ENCODE data around the gene ASB13.
A peak's percentile ranks its signal among the peaks of the same experiment; 100 is the strongest.
"Not testable (repeated sequence)": the region's sequence is repeated elsewhere in the genome, so short reads cannot be mapped to it uniquely, and the experiment has no call there.

ASB13 gene

DNA sequence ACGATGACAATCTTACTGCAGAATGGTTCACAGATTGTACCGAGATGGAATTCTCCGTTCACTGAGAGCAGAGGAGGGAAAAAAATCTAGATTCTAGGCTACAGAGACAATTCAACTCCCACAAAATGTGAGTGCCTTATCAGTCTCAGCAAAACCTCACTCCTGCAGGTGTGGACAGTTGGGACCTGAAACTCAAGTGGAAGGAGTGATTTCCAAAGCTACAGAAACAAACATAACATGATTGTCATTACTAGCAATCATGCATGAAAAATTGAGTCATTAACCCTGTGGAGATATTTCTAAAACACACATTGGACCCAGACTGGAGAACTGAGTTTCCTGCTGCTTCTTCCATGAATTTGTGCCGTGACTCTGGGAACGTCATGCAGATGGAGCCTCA lies 71.3 kb downstream of the ASB13 start:
- no peak for DNase-seq (ENCODE audit: low read depth)
- TF ChIP-seq, protein P1, sequence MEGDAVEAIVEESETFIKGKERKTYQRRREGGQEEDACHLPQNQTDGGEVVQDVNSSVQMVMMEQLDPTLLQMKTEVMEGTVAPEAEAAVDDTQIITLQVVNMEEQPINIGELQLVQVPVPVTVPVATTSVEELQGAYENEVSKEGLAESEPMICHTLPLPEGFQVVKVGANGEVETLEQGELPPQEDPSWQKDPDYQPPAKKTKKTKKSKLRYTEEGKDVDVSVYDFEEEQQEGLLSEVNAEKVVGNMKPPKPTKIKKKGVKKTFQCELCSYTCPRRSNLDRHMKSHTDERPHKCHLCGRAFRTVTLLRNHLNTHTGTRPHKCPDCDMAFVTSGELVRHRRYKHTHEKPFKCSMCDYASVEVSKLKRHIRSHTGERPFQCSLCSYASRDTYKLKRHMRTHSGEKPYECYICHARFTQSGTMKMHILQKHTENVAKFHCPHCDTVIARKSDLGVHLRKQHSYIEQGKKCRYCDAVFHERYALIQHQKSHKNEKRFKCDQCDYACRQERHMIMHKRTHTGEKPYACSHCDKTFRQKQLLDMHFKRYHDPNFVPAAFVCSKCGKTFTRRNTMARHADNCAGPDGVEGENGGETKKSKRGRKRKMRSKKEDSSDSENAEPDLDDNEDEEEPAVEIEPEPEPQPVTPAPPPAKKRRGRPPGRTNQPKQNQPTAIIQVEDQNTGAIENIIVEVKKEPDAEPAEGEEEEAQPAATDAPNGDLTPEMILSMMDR (conservative IDR thresholded peaks at IDR 0.05; ENCODE audit: low read depth, low read length), result no peak
- no peak overlapping the region for H3K4me3 ChIP-seq (ENCODE audit: low read length)

DNA sequence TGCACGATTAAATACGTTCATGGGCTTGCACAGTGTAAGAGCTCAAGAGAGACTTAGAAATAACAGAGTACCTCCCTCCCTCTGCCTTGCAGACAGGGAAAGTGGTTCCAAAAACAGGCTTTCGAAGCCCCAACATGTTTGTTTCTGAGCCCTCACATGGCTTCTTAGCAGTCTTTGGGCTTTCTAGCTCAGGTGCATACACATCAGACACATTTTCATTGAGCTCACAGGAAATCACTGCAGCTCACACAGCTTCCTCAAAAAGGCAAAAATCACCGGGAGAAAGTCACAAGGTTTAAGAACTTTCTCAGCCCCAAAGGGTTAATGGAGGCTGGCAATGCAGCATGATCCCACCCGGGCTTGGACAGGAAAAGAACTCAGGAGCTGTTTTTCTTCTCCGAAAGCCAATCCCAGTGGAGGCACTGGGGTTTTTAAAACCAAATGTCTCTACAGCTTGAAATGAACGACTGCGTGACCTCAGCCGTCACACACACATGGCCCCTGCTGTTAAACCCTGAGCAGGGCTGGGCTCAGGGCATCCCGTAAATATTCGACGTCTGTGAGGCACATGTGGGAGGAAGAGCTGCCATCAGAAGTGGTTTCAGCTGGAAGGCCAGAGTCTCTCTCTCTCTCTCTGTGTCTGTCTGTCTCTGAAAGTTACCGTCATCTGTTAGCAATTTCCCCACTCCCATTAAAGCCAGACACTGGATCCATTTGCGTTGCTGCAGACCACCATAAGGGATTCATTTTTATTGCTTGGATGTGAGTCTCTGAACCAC lies 71.9 kb downstream of the ASB13 start:
- H3K4me3 ChIP-seq (ENCODE audit: low read length), result no peak overlapping the region
- TF ChIP-seq, protein P1 (conservative IDR thresholded peaks at IDR 0.05; ENCODE audit: low read depth, low read length), result no peak
- no peak for DNase-seq (ENCODE audit: low read depth)

DNA sequence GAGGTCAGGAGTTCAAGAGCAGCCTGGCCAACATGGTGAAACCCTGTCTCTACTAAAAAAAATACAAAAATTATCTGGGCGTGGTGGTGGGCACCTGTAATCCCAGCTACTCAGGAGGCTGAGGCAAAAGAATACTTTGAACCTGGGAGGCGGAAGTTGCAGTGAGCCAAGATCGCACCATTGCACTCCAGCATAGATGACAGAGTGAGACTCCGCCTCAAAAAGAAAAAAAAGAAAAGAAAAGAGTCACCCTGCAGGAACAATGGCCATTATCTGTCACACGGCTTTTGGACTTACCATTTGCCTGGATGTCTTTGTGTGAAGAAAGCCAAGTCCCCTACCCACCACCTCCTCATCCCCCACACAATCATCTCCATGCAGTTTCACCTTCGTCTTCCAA lies 73.0 kb downstream of the ASB13 start:
- not testable (repeated sequence) for DNase-seq (ENCODE audit: low read depth); H3K4me3 ChIP-seq (ENCODE audit: low read length)

DNA sequence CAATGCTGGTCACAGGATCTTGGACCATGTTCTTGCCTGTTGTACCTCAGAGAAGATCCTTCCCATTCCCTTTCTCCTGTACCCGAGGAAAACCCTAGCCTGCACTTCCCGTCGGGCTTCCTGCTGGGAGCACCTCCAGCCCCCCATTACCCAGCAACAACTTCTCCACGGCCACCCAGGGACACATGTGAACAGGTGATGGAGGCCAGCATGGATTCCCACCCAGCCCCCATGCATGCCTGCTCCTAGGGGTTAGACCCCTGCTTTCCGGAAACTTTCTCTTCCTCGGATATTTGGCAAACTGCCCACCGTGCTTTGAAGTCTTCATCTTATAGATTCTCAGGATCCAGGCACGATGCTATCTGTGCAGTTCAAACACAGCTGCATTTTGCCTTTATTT lies 74.3 kb downstream of the ASB13 start:
- no peak overlapping the region for H3K4me3 ChIP-seq (ENCODE audit: low read length)
- TF ChIP-seq, protein P1 (conservative IDR thresholded peaks at IDR 0.05; ENCODE audit: low read depth, low read length), result no peak
- DNase-seq (ENCODE audit: low read depth), result no peak

DNA sequence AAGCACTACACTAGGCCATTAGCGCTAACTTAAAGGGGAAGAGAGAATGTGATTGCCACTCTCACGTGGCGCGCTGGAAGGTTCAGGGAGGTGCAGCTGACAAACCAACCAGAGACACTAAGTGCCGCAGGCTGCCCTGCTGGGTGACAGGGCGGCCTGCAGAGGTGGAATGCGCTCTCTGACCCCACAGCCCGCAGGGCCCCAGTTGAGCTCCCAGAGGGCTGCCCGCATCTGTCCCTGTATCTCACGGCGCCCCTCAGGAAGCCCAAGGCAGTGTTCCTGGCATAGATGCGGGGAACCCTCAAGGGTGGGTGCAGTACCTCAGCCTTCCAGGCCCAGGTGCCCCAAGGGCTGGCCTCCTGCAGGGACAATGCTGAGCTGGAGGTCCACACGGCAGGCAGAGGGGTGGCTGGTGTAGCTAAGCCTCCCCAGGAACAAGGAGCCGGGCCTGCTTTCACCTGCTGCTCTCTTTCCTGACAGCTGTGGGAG lies 75.0 kb downstream of the ASB13 start:
- TF ChIP-seq, protein P1 (conservative IDR thresholded peaks at IDR 0.05; ENCODE audit: low read depth, low read length), result no peak
- DNase-seq (ENCODE audit: low read depth), result no peak
- no peak overlapping the region for H3K4me3 ChIP-seq (ENCODE audit: low read length)

DNA sequence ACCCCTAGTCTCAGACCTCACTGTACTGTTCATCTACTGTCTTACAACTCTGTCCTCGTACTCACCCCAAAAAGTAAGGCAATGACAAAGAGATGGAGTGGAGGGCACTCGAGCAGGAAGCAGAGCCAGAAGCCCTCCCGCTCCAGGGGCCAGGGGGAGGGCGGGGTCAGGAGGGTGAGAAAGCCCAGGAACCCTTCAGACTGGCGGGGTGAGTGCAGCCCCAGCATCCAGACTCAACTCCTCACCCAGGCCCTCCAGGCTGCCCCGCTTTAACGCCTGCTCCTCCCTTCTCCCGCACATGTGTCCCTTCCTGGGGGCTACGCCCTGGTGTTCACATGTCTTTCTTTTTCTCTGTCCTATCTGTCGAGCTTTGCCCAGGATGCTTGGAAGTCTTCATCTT lies 75.6 kb downstream of the ASB13 start:
- DNase-seq (ENCODE audit: low read depth), result no peak
- TF ChIP-seq, protein P1 (conservative IDR thresholded peaks at IDR 0.05; ENCODE audit: low read depth, low read length), result no peak
- H3K4me3 ChIP-seq (ENCODE audit: low read length), result no peak overlapping the region

DNA sequence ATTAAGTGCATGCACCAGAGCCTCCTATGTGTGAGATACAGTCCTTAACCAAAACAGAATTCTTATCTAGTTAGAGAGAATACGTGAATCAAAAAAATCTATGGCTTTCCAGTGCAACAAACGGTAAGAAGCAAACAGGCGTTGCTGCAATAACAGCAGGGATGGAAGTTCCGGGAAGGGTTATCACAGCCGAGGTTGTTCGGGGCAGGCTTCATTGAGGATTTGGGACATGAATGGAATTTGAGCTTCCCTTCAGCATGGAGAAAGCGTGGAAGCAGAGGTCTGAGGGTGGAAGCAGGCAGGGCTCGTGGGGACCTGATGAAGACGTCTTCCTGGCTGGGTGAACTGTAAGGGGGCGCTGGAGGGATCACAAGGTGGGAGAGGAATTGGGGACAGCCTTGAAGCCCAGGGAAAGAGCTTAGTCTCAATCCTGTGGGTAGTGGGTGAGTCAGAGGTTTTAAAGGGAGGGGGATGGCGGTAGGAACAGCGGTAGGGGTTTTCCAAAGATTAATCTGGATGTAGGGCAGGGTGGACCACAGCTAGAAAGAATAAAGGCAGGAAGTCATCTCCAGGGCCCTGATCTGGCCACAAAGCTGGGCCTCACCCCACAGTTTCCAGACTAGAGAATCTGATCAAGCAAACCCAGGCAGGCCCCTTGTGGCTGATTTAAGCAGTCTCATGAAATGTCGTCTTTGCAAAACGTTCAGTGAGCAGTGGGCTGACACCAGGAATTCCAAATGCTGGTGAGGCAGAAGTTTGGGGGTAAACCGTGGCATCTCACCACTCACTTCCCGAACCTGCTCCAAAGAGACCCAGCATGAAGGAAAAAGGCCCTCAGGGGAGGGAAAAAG lies 76.5 kb downstream of the ASB13 start:
- H3K4me3 ChIP-seq (ENCODE audit: low read length), result no peak overlapping the region
- TF ChIP-seq, protein P1 (conservative IDR thresholded peaks at IDR 0.05; ENCODE audit: low read depth, low read length), result peak; percentile 48
- DNase-seq (ENCODE audit: low read depth), result peak; percentile 38

All from retinal pigment epithelial cell (primary cell).